Measurements from ENCODE around the gene ACSF3.
"Not testable (repeated sequence)": the region's sequence is repeated elsewhere in the genome, so short reads cannot be mapped to it uniquely, and the experiment has no call there.

Gene ACSF3

GRCh38 chr16:89073346-89074071 lies 20.1 kb upstream of the ACSF3 start:
- no peak for DNase-seq (ENCODE audit: low read depth)

- DNase-seq (ENCODE audit: low read depth): not testable (repeated sequence)
Observed at GRCh38 chr16:89074072-89074674, 19.5 kb upstream of the ACSF3 start.

GRCh38 chr16:89074803-89075688 lies 18.6 kb upstream of the ACSF3 start:
- no peak for DNase-seq (ENCODE audit: low read depth)

GRCh38 chr16:89076159-89076558 lies 17.5 kb upstream of the ACSF3 start:
- no peak for DNase-seq (ENCODE audit: low read depth)

- no peak for DNase-seq (ENCODE audit: low read depth)
Observed at GRCh38 chr16:89077076-89077475, 16.6 kb upstream of the ACSF3 start.

- DNase-seq (ENCODE audit: low read depth): no peak
Observed at GRCh38 chr16:89078172-89078571, 15.5 kb upstream of the ACSF3 start.

GRCh38 chr16:89079434-89079980 lies 14.1 kb upstream of the ACSF3 start:
- no peak for DNase-seq (ENCODE audit: low read depth)

- no peak for DNase-seq (ENCODE audit: low read depth)
Observed at GRCh38 chr16:89080196-89080853, 13.3 kb upstream of the ACSF3 start.

- no peak for DNase-seq (ENCODE audit: low read depth)
Observed at GRCh38 chr16:89081556-89081955, 12.1 kb upstream of the ACSF3 start.

- DNase-seq (ENCODE audit: low read depth): no peak
Observed at GRCh38 chr16:89084411-89084810, 9.2 kb upstream of the ACSF3 start.

GRCh38 chr16:89084814-89085612 lies 8.6 kb upstream of the ACSF3 start:
- no peak for DNase-seq (ENCODE audit: low read depth)

- DNase-seq (ENCODE audit: low read depth): no peak
Observed at GRCh38 chr16:89085755-89086154, 7.9 kb upstream of the ACSF3 start.

GRCh38 chr16:89087922-89088497 lies 5.6 kb upstream of the ACSF3 start:
- no peak for DNase-seq (ENCODE audit: low read depth)

GRCh38 chr16:89089120-89089519 lies 4.5 kb upstream of the ACSF3 start:
- DNase-seq (ENCODE audit: low read depth): no peak

- no peak for DNase-seq (ENCODE audit: low read depth)
Observed at GRCh38 chr16:89090182-89090630, 3.4 kb upstream of the ACSF3 start.

- DNase-seq (ENCODE audit: low read depth): no peak
Observed at GRCh38 chr16:89090669-89091426, 2.8 kb upstream of the ACSF3 start.

GRCh38 chr16:89092013-89092412 lies 1.6 kb upstream of the ACSF3 start:
- no peak for DNase-seq (ENCODE audit: low read depth)

GRCh38 chr16:89093252-89093601 lies 425 bp upstream of the ACSF3 start:
- not testable (repeated sequence) for DNase-seq (ENCODE audit: low read depth)

- DNase-seq (ENCODE audit: low read depth): no peak
Observed at GRCh38 chr16:89094252-89094879, 714 bp downstream of the ACSF3 start.

- no peak for DNase-seq (ENCODE audit: low read depth)
Observed at GRCh38 chr16:89094880-89095258, 1.2 kb downstream of the ACSF3 start.
